ENCODE results near the gene DICER1.

The DICER1 gene

DNA sequence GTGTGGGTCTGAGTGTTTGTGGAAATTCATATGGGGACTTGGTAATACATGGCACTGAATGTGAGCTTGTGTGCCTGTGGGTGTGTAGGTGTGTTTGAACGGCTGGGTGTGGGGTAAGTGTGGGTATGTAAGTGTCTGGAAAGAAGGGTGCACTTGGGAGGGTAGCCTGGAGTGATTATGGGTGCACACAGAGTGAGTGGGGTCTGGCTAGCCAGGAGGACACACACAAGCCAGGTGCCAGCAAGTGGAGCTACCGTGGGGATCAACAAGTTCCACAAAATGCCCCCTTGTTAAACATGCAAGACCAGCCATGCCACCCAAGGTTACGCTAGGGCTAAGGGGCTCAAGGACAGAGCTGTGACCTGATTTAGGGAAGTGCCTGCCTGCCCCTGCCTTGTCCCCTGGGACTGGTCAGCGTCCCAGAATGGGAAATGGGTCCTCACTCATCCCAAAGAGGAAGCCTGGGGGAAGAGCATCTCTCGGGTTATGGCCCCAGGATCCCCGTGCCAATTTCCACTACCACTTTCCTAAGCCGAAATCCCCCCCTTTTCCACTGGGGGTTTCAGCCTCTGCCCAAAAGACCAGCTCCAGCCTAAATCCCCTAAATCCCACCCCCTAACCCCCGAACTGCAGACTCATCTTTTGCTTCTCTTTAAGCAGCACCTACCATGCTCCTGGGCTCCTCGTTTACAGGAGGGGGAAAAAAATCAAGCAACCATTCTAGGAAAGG lies 118.6 kb downstream of the DICER1 start:
- DNase-seq (ENCODE audit: low read depth): no peak

DNA sequence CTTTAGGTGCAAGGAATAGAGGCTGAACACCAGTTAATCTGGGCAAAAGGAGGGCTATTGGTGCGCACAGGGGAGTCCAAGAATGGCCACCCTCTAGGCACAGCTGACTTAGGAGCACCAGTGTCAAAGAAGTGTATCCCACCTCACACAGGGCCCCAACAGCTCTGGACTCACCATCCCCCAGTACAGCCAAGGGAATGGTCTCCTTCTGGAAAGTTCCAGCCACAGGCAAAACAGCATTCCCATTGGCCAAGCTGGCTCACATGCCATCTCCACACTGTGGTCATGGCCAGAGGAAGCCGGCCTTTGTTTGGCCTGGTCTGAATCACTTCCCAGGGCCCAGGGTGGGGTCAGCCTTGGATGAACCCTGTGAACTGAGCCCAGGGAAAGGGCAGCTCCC lies 120.1 kb downstream of the DICER1 start:
- DNase-seq (ENCODE audit: low read depth): no peak

Measured in stimulated activated CD8-positive, alpha-beta memory T cell treated with anti-CD3 and anti-CD28 coated beads, Interleukin-12 subunit alpha, Interleukin-12 subunit beta, amount 100 ng/mL, for 4 hours (primary cell).